ENCODE data around the gene GCLM.
A peak's percentile ranks its signal among the peaks of the same experiment; 100 is the strongest.

DNA sequence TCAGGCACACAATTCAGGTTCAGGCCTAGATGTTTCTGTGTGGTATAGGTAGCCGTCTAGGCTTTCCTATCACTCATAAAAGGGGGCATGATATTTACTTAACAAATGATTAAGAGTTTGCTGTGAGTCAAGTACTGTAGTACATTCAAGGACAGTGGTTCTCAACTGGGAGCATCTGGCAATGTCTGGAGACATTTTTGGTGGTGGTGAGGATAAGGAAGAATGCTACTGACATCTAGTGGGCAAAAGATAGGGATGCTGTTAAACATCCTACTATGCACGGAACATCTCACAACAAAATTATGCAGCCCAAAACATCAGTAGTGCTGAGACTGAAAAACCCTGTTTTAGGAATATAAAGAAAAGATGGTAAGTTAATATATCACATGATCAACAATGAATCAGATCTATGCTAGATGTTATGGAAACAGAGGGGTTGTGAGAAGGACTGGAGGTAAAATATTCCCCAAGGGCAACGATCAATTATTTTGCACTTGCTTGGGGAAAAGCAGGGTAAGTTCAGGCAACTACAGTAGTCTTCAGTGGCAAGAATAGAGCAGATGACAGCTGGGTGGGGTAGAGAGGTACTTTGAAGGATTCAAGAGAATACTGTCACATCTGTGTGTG is 35.1 kb downstream of the GCLM start:
- TF ChIP-seq, protein P1, sequence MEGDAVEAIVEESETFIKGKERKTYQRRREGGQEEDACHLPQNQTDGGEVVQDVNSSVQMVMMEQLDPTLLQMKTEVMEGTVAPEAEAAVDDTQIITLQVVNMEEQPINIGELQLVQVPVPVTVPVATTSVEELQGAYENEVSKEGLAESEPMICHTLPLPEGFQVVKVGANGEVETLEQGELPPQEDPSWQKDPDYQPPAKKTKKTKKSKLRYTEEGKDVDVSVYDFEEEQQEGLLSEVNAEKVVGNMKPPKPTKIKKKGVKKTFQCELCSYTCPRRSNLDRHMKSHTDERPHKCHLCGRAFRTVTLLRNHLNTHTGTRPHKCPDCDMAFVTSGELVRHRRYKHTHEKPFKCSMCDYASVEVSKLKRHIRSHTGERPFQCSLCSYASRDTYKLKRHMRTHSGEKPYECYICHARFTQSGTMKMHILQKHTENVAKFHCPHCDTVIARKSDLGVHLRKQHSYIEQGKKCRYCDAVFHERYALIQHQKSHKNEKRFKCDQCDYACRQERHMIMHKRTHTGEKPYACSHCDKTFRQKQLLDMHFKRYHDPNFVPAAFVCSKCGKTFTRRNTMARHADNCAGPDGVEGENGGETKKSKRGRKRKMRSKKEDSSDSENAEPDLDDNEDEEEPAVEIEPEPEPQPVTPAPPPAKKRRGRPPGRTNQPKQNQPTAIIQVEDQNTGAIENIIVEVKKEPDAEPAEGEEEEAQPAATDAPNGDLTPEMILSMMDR (IDR thresholded peaks at IDR 0.05), result peak in 3 of 4 experiments; percentile 33 to 38 (median 37)
- TF ChIP-seq POLR2A (IDR thresholded peaks at IDR 0.05) (no peak), EP300 (IDR thresholded peaks at IDR 0.05) (no peak)

All from gastroesophageal sphincter (tissue), 3 donors.